ENCODE data around the gene SLX4.

Gene SLX4

DNA sequence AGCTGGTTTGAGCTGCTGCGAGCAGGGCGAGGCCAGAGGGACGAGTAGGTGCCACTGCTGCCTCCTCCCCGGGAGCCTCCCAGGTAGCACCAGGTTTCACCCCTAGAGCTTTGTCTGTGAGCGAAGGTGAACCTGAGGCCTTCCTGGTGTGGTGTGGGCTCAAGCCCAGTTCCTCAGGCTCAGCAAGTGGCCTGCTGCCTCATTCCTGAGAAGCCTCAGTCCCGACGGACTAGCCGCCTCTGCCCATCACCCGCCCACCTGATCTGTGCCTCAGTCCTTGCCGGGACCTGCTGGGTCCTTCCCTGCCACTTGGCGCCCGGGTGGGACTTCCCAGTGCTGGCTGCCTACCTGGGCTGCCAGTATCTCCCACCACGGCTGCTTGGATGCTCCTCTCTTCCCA, 35.9 kb downstream of the SLX4 start:
- Histone ChIP-seq H2BK12ac (ENCODE audit: low read length) (peak overlapping the region; percentile 10), H3K4me1 (ENCODE audit: control insufficient read depth in 2 of 2, insufficient read depth in 1 of 2, low read depth in 1 of 2, low read length in 2 of 2) (peaks cover 8 to 12% of the 10 kb centered on the region in 2 donors), H3K18ac (ENCODE audit: low read length) (peak overlapping the region; percentile 2), H2BK15ac (ENCODE audit: low read length) (peak overlapping the region; percentile 85), H3K27me3 (ENCODE audit: control insufficient read depth in 3 of 3, insufficient read depth in 3 of 3, low read depth in 1 of 3, low read length in 3 of 3) (no peaks in the 10 kb centered on the region), H3K4me2 (ENCODE audit: insufficient read depth, low read length, poor library complexity, severe bottlenecking) (no peak overlapping the region), H3K27ac (replicated peaks; ENCODE audit: low read length) (no peak overlapping the region), H3K23ac (ENCODE audit: low read depth, low read length, poor library complexity) (no peak overlapping the region), H2AFZ (ENCODE audit: low read length) (no peak overlapping the region), H3K4ac (ENCODE audit: low read length) (no peak overlapping the region), H3K14ac (ENCODE audit: low read length) (peak overlapping the region; percentile 63), H3K4me3 (ENCODE audit: low read length in 2 of 2) (no peak overlapping the region), H4K8ac (ENCODE audit: low read depth, low read length) (no peak overlapping the region), H3K9me3 (replicated peaks in 1 of 2; ENCODE audit: control insufficient read depth in 2 of 2, insufficient read depth in 1 of 2, low read depth in 1 of 2, low read length in 2 of 2) (peaks cover 2 to 4% of the 10 kb centered on the region in 2 donors), H2AK5ac (ENCODE audit: low read depth, low read length) (peak overlapping the region; percentile 93), H3K9ac (ENCODE audit: low read depth, low read length, poor library complexity) (peak overlapping the region; percentile 44), H2BK120ac (ENCODE audit: low read depth, low read length) (no peak overlapping the region), H2BK5ac (ENCODE audit: low read length) (peak overlapping the region; percentile 87), H3K79me1 (ENCODE audit: low read depth, low read length) (peaks cover 5% of the 10 kb centered on the region), H3K36me3 (replicated peaks in 1 of 2; ENCODE audit: control insufficient read depth in 2 of 2, insufficient read depth in 2 of 2, low read length in 2 of 2) (peaks cover 0 to under 1% of the 10 kb centered on the region in 2 donors), H4K91ac (ENCODE audit: low read depth, low read length, poor library complexity) (no peak overlapping the region)
- no CpG with 5 or more reads among the region's 13 CpGs for WGBS, 2 donors (ENCODE audit: extremely low coverage in 2 of 2, insufficient read length in 2 of 2, insufficient replicate concordance in 1 of 2)
- DNase-seq (ENCODE audit: low spot score): no peak

DNA sequence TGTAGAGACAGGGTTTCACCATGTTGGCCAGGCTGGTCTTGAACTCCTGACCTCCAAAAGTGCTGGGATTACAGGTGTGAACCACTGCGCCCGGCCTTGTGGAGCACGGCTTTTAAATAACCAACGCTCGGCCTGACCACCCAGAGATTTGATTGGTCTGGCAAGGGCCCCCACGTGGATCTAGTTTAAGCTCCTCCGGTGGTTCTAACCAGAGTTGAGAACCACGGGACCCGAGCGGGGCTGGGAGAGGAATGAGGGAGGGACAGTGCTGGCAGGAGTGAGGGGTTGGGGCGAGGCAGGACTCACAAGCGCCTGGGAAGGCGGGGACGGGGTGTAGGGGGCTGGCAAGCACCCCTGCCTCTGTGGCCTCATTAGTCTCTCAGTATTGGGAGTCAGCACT, 37.2 kb downstream of the SLX4 start:
- DNase-seq (ENCODE audit: low spot score): no peak
- no peak overlapping the region for H4K8ac ChIP-seq (ENCODE audit: low read depth, low read length)
- no peak overlapping the region for H2BK15ac ChIP-seq (ENCODE audit: low read length)
- no peak overlapping the region for H3K18ac ChIP-seq (ENCODE audit: low read length)
- H2AFZ ChIP-seq (ENCODE audit: low read length): no peak overlapping the region
- peaks cover 5% of the 10 kb centered on the region for H3K79me1 ChIP-seq (ENCODE audit: low read depth, low read length)
- H3K27me3 ChIP-seq (ENCODE audit: control insufficient read depth in 3 of 3, insufficient read depth in 3 of 3, low read depth in 1 of 3, low read length in 3 of 3): no peaks in the 10 kb centered on the region
- H3K4me3 ChIP-seq (ENCODE audit: low read length in 2 of 2): no peak overlapping the region
- H3K4ac ChIP-seq (ENCODE audit: low read length): no peak overlapping the region
- no peak overlapping the region for H2AK5ac ChIP-seq (ENCODE audit: low read depth, low read length)
- H3K9me3 ChIP-seq (replicated peaks in 1 of 2; ENCODE audit: control insufficient read depth in 2 of 2, insufficient read depth in 1 of 2, low read depth in 1 of 2, low read length in 2 of 2): peaks cover 6 to 7% of the 10 kb centered on the region in 2 donors
- H3K14ac ChIP-seq (ENCODE audit: low read length): no peak overlapping the region
- no peak overlapping the region for H2BK12ac ChIP-seq (ENCODE audit: low read length)
- H3K23ac ChIP-seq (ENCODE audit: low read depth, low read length, poor library complexity): no peak overlapping the region
- no peak overlapping the region for H2BK5ac ChIP-seq (ENCODE audit: low read length)
- no peak overlapping the region for H3K27ac ChIP-seq (replicated peaks; ENCODE audit: low read length)
- H3K9ac ChIP-seq (ENCODE audit: low read depth, low read length, poor library complexity): no peak overlapping the region
- peaks cover 0 to 1% of the 10 kb centered on the region in 2 donors for H3K36me3 ChIP-seq (replicated peaks in 1 of 2; ENCODE audit: control insufficient read depth in 2 of 2, insufficient read depth in 2 of 2, low read length in 2 of 2)
- peaks cover 6% of the 10 kb centered on the region in 2 donors for H3K4me1 ChIP-seq (ENCODE audit: control insufficient read depth in 2 of 2, insufficient read depth in 1 of 2, low read depth in 1 of 2, low read length in 2 of 2)
- no peak overlapping the region for H3K4me2 ChIP-seq (ENCODE audit: insufficient read depth, low read length, poor library complexity, severe bottlenecking)
- no CpG with 5 or more reads among the region's 14 CpGs for WGBS, 2 donors (ENCODE audit: extremely low coverage in 2 of 2, insufficient read length in 2 of 2, insufficient replicate concordance in 1 of 2)
- no peak overlapping the region for H2BK120ac ChIP-seq (ENCODE audit: low read depth, low read length)
- no peak overlapping the region for H4K91ac ChIP-seq (ENCODE audit: low read depth, low read length, poor library complexity)

DNA sequence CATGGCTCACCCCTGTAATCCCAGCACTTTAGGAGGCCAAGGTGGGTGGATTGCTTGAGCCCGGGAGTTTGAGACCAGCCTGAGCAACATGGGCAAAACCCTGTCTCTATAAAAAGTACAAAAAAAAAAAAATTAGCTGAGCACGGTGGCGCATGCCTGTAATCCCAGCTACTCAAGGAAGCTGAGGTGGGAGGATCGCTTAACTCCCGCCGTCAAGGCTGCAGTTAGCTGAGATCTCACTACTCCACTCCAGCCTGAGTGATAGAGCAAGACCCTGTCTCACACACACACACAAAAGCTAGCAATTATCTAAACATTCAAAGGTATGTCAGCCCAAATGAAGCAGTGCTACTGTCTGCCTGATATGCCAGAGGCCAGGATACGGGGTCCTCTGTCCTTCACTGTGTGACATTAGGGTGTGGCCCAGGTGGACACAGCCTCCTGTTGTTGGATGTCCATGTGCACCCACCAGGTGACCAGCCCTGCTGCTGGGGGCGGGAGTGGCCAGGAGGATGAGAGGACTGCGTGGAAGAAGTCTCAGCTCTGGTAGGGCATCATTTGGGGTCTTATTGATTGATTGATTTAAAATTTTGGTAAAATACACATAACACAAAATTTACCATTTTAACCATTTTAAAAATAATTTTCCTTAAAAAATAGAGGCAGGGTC, 38.1 kb downstream of the SLX4 start:
- Histone ChIP-seq H2BK120ac (ENCODE audit: low read depth, low read length) (no peak overlapping the region), H4K91ac (ENCODE audit: low read depth, low read length, poor library complexity) (no peak overlapping the region), H2BK15ac (ENCODE audit: low read length) (no peak overlapping the region), H2BK5ac (ENCODE audit: low read length) (no peak overlapping the region), H3K14ac (ENCODE audit: low read length) (no peak overlapping the region), H3K79me1 (ENCODE audit: low read depth, low read length) (peaks cover 5% of the 10 kb centered on the region), H2BK12ac (ENCODE audit: low read length) (peak overlapping the region; percentile 22), H3K23ac (ENCODE audit: low read depth, low read length, poor library complexity) (no peak overlapping the region), H3K4me1 (ENCODE audit: control insufficient read depth in 2 of 2, insufficient read depth in 1 of 2, low read depth in 1 of 2, low read length in 2 of 2) (no peaks in the 10 kb centered on the region), H3K4me3 (ENCODE audit: low read length in 2 of 2) (no peak overlapping the region), H3K4me2 (ENCODE audit: insufficient read depth, low read length, poor library complexity, severe bottlenecking) (no peak overlapping the region), H3K27me3 (ENCODE audit: control insufficient read depth in 3 of 3, insufficient read depth in 3 of 3, low read depth in 1 of 3, low read length in 3 of 3) (no peaks in the 10 kb centered on the region), H3K36me3 (replicated peaks in 1 of 2; ENCODE audit: control insufficient read depth in 2 of 2, insufficient read depth in 2 of 2, low read length in 2 of 2) (peaks cover 0 to 1% of the 10 kb centered on the region in 2 donors), H2AFZ (ENCODE audit: low read length) (no peak overlapping the region), H3K9me3 (replicated peaks in 1 of 2; ENCODE audit: control insufficient read depth in 2 of 2, insufficient read depth in 1 of 2, low read depth in 1 of 2, low read length in 2 of 2) (peaks cover 6 to 7% of the 10 kb centered on the region in 2 donors), H3K4ac (ENCODE audit: low read length) (no peak overlapping the region), H3K27ac (replicated peaks; ENCODE audit: low read length) (no peak overlapping the region), H3K9ac (ENCODE audit: low read depth, low read length, poor library complexity) (no peak overlapping the region), H2AK5ac (ENCODE audit: low read depth, low read length) (peak overlapping the region; percentile 28), H4K8ac (ENCODE audit: low read depth, low read length) (peak overlapping the region; percentile 1), H3K18ac (ENCODE audit: low read length) (no peak overlapping the region)
- DNase-seq (ENCODE audit: low spot score): no peak
- no CpG with 5 or more reads among the region's 9 CpGs for WGBS, 2 donors (ENCODE audit: extremely low coverage in 2 of 2, insufficient read length in 2 of 2, insufficient replicate concordance in 1 of 2)

DNA sequence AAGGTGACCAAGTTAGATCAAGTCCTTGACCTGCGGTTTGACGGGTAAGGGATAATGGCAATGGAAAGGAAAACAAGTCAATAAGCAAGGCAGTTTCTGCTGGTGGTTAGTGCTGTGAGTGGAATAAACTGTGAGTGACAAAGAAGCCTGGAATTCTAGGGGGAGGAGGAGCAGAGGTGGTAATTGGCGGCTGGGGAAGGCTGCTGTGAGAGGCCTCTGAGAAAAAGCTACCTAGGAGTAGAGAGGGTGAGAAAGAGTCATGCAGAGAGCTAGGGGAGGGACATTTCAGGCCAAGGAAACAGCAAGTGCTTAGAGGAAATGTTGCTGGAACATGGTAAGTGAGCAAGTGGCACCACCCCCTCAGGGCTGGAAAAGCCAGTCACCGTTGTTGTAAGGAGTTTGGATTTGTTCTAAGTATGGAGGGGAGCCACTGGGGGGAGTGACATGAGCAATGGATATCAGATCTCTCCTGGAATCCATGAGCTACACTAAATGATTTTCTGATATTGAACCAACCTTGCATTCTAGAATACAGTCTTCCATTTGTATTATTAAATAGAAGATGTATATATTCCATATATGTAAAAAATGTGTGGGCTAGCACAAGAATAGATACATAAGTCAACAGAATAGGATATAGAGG, 40.9 kb downstream of the SLX4 start:
- Histone ChIP-seq H2AFZ (ENCODE audit: low read length) (no peak overlapping the region), H3K18ac (ENCODE audit: low read length) (no peak overlapping the region), H3K36me3 (replicated peaks in 1 of 2; ENCODE audit: control insufficient read depth in 2 of 2, insufficient read depth in 2 of 2, low read length in 2 of 2) (peaks cover 0 to 1% of the 10 kb centered on the region in 2 donors), H2BK120ac (ENCODE audit: low read depth, low read length) (no peak overlapping the region), H3K27ac (replicated peaks; ENCODE audit: low read length) (no peak overlapping the region), H2AK5ac (ENCODE audit: low read depth, low read length) (no peak overlapping the region), H3K4ac (ENCODE audit: low read length) (no peak overlapping the region), H3K9me3 (replicated peaks in 1 of 2; ENCODE audit: control insufficient read depth in 2 of 2, insufficient read depth in 1 of 2, low read depth in 1 of 2, low read length in 2 of 2) (peaks cover 6 to 7% of the 10 kb centered on the region in 2 donors), H4K91ac (ENCODE audit: low read depth, low read length, poor library complexity) (no peak overlapping the region), H3K4me1 (ENCODE audit: control insufficient read depth in 2 of 2, insufficient read depth in 1 of 2, low read depth in 1 of 2, low read length in 2 of 2) (no peaks in the 10 kb centered on the region), H3K4me2 (ENCODE audit: insufficient read depth, low read length, poor library complexity, severe bottlenecking) (no peak overlapping the region), H3K79me1 (ENCODE audit: low read depth, low read length) (peaks cover 2% of the 10 kb centered on the region), H2BK12ac (ENCODE audit: low read length) (no peak overlapping the region), H3K23ac (ENCODE audit: low read depth, low read length, poor library complexity) (no peak overlapping the region), H2BK5ac (ENCODE audit: low read length) (no peak overlapping the region), H3K9ac (ENCODE audit: low read depth, low read length, poor library complexity) (no peak overlapping the region), H3K4me3 (ENCODE audit: low read length in 2 of 2) (no peak overlapping the region), H2BK15ac (ENCODE audit: low read length) (no peak overlapping the region), H4K8ac (ENCODE audit: low read depth, low read length) (no peak overlapping the region), H3K27me3 (ENCODE audit: control insufficient read depth in 3 of 3, insufficient read depth in 3 of 3, low read depth in 1 of 3, low read length in 3 of 3) (no peaks in the 10 kb centered on the region), H3K14ac (ENCODE audit: low read length) (no peak overlapping the region)
- no peak for DNase-seq (ENCODE audit: low spot score)
- WGBS, 2 donors (ENCODE audit: extremely low coverage in 2 of 2, insufficient read length in 2 of 2, insufficient replicate concordance in 1 of 2): no CpG with 5 or more reads among the region's 4 CpGs
